MM.1S (cell line): Measurements from ENCODE around the gene TSPAN19.

Experiments
- EZH2 ChIP-seq: fragments of 300-600 bp; sonication (generic); optimal IDR thresholded peaks from 2 replicates; pipeline ENCODE3; 2017; ENCODE audit warnings: low read depth, mild to moderate bottlenecking, antibody characterized with exemption, low read length, mixed read lengths
- TF ChIP-seq, protein P1 (sequence below): fragments of 300-600 bp; sonication (generic); IDR thresholded peaks from 2 replicates; pipeline ENCODE4 v1.5.1; 2016; ENCODE audit warnings: antibody characterized with exemption, low read length, mixed read lengths

DNA sequence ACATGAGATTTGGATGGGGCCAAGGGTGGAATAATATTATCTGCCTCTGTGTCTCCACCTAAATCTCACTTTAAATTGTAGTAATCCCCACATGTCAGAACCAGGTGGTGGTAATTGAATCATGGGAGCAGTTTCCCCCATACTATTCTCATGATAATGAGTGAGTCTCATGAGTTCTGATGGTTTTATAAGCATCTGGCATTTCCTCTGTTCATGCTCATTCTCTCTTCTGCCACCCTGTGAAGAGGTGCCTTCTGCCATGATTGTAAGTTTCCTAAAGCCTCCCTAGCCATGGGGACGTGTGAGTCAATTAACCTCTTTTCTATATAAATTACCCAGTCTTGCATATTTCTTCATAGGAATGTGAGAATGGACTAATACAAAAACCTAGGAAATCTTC, 29.9 kb downstream of the TSPAN19 start:
- TF ChIP-seq EZH2: no peak
- TF ChIP-seq, protein P1, sequence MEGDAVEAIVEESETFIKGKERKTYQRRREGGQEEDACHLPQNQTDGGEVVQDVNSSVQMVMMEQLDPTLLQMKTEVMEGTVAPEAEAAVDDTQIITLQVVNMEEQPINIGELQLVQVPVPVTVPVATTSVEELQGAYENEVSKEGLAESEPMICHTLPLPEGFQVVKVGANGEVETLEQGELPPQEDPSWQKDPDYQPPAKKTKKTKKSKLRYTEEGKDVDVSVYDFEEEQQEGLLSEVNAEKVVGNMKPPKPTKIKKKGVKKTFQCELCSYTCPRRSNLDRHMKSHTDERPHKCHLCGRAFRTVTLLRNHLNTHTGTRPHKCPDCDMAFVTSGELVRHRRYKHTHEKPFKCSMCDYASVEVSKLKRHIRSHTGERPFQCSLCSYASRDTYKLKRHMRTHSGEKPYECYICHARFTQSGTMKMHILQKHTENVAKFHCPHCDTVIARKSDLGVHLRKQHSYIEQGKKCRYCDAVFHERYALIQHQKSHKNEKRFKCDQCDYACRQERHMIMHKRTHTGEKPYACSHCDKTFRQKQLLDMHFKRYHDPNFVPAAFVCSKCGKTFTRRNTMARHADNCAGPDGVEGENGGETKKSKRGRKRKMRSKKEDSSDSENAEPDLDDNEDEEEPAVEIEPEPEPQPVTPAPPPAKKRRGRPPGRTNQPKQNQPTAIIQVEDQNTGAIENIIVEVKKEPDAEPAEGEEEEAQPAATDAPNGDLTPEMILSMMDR: no peak
